Stimulated activated CD8-positive, alpha-beta memory T cell treated with anti-CD3 and anti-CD28 coated beads, Interleukin-7, amount 100 ng/mL, for 4 hours (primary cell): ENCODE data around the gene ZNF768.

Source experiments
- DNase-seq, 2 donors: peaks; one replicate each; pipeline ENCODE4 v3.0.0-alpha.2; 2020; ENCODE audit warnings: low read depth in 2 of 2

The ZNF768 gene

GRCh38 chr16:30526137-30526822 is at the start of gene ZNF768:
ZNF768 (minus strand) TSS chr16:30526566; CDS start chr16:30526413, 153 bp downstream.
- no peak for DNase-seq

- DNase-seq: no peak
Measured at GRCh38 chr16:30574678-30575077, 48.3 kb upstream of the ZNF768 start.

GRCh38 chr16:30571445-30572322 is 45.3 kb upstream of the ZNF768 start, which contains the start of gene ZNF688:
ZNF688 (minus strand) TSS chr16:30571714; CDS start chr16:30571629, 85 bp downstream.
- peak; percentile 91 to 97 for DNase-seq

- DNase-seq: no peak
Measured at GRCh38 chr16:30570636-30571444, 44.5 kb upstream of the ZNF768 start.

- DNase-seq: no peak
Measured at GRCh38 chr16:30569746-30570635, 43.6 kb upstream of the ZNF768 start.

- DNase-seq: no peak
Measured at GRCh38 chr16:30569281-30569680, 42.9 kb upstream of the ZNF768 start.

GRCh38 chr16:30567991-30568638 is 41.7 kb upstream of the ZNF768 start:
- no peak for DNase-seq

GRCh38 chr16:30567160-30567990 is 41.0 kb upstream of the ZNF768 start:
- DNase-seq: peak; percentile 51 to 59

GRCh38 chr16:30566531-30566930 is 40.2 kb upstream of the ZNF768 start:
- DNase-seq: no peak

GRCh38 chr16:30565984-30566383 is 39.6 kb upstream of the ZNF768 start:
- DNase-seq: no peak

GRCh38 chr16:30565526-30565925 is 39.2 kb upstream of the ZNF768 start:
- no peak for DNase-seq

GRCh38 chr16:30562021-30562420 is 35.7 kb upstream of the ZNF768 start:
- DNase-seq: no peak

- DNase-seq: no peak
Measured at GRCh38 chr16:30561089-30561816, 34.9 kb upstream of the ZNF768 start.

- DNase-seq: no peak
Measured at GRCh38 chr16:30559690-30560089, 33.3 kb upstream of the ZNF768 start.

- no peak for DNase-seq
Measured at GRCh38 chr16:30558789-30559377, 32.5 kb upstream of the ZNF768 start.

- peak; percentile 96 to 98 for DNase-seq
Measured at GRCh38 chr16:30557957-30558788, 31.8 kb upstream of the ZNF768 start, which contains the start of gene ZNF764. ZNF764 (minus strand) TSS chr16:30558374; CDS start chr16:30558182, 192 bp downstream.

GRCh38 chr16:30557707-30557956 is 31.3 kb upstream of the ZNF768 start:
- DNase-seq: no peak

- DNase-seq: no peak
Measured at GRCh38 chr16:30556125-30556473, 29.7 kb upstream of the ZNF768 start.
